ENCODE data around the gene RPN2. TPM values are rescaled to one million over a fixed set of nuclear protein-coding genes. Genes with fewer than 3 reads are reported as not detected.

RPN2 gene
- polyA plus RNA-seq, 1 of the 3 experiments (the other 2 are of a cell fraction) = 420 TPM

- TF ChIP-seq, protein P1, sequence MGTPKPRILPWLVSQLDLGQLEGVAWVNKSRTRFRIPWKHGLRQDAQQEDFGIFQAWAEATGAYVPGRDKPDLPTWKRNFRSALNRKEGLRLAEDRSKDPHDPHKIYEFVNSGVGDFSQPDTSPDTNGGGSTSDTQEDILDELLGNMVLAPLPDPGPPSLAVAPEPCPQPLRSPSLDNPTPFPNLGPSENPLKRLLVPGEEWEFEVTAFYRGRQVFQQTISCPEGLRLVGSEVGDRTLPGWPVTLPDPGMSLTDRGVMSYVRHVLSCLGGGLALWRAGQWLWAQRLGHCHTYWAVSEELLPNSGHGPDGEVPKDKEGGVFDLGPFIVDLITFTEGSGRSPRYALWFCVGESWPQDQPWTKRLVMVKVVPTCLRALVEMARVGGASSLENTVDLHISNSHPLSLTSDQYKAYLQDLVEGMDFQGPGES (IDR thresholded peaks at IDR 0.05; ENCODE audit: low read depth, low read length) = no peak
These were observed 111.2 kb downstream of the RPN2 start (continued) for GRCh38 chr20:37290158-37290810.

Other genes starting within 250 kb of the RPN2 start
- 5.9 and 7.2 TPM in 2 replicates for gene SAMHD1, start 227.6 kb upstream of the RPN2 start, polyA plus RNA-seq (2012; rRNA removed)
- 2.3 and 2.5 TPM in 2 replicates for gene RBL1, start 83.3 kb upstream of the RPN2 start, polyA plus RNA-seq (2012; rRNA removed)
- 3.2 and 3.5 TPM in 2 replicates for gene MROH8, start 218 bp downstream of the RPN2 start, polyA plus RNA-seq (2012; rRNA removed)
- not detected in 2 replicates for gene GHRH, start 82.5 kb downstream of the RPN2 start, polyA plus RNA-seq (2012; rRNA removed)
- 105 and 141 TPM in 2 replicates for gene MANBAL, start 110.3 kb downstream of the RPN2 start, polyA plus RNA-seq (2012; rRNA removed)
- 23.8 and 25.6 TPM in 2 replicates for gene SRC, start 166.8 kb downstream of the RPN2 start, polyA plus RNA-seq (2012; rRNA removed)